GM23338 (cell line): Measurements from ENCODE around the gene NOX5.
"Not testable (repeated sequence)": the region's sequence is repeated elsewhere in the genome, so short reads cannot be mapped to it uniquely, and the experiment has no call there.

Source experiments
- CREB1 ChIP-seq: fragments of 250-450 bp; sonication (Bioruptor Pico); IDR thresholded peaks from 2 replicates; pipeline ENCODE4 v1.5.0; 2020; ENCODE audit warnings: low read depth, mild to moderate bottlenecking, moderate library complexity
- ETS1 ChIP-seq: IDR thresholded peaks from 2 replicates; pipeline ENCODE4 v1.6.1; 2016; ENCODE audit warnings: antibody characterized with exemption
- EZH2 ChIP-seq: fragments of 200-600 bp; sonication (generic); IDR thresholded peaks from one replicate; pipeline ENCODE4 v1.8.0; 2017; ENCODE audit warnings: antibody characterized with exemption, mild to moderate bottlenecking, low read depth; ENCODE audit not compliant: unreplicated experiment
- EZH2phosphoT487 ChIP-seq: fragments of 200-600 bp; sonication (generic); IDR thresholded peaks from one replicate; pipeline ENCODE4 v1.8.1; 2018; ENCODE audit warnings: antibody characterized with exemption; ENCODE audit not compliant: unreplicated experiment
- JUNB ChIP-seq: IDR thresholded peaks from one replicate; pipeline ENCODE4 v1.6.1; 2016; ENCODE audit warnings: antibody characterized with exemption; ENCODE audit not compliant: unreplicated experiment
- NANOG ChIP-seq: IDR thresholded peaks from 2 replicates; pipeline ENCODE4 v1.6.1; 2016; ENCODE audit warnings: antibody characterized with exemption, borderline replicate concordance
- POLR2AphosphoS5 ChIP-seq: IDR thresholded peaks from 2 replicates; pipeline ENCODE4 v1.6.1; 2016; ENCODE audit warnings: antibody characterized with exemption, low read depth
- REST ChIP-seq: IDR thresholded peaks from one replicate; pipeline ENCODE4 v1.6.1; 2018; ENCODE audit warnings: antibody characterized with exemption; ENCODE audit not compliant: unreplicated experiment
- STAT1 ChIP-seq: IDR thresholded peaks from one replicate; pipeline ENCODE4 v1.6.1; 2016; ENCODE audit warnings: antibody characterized with exemption; ENCODE audit not compliant: unreplicated experiment
- ZNF114 ChIP-seq: fragments of 250-450 bp; sonication (Bioruptor Pico); IDR thresholded peaks from 2 replicates; pipeline ENCODE4 v1.5.0; 2020; ENCODE audit warnings: mild to moderate bottlenecking, moderate library complexity
- ZNF331 ChIP-seq: fragments of 250-450 bp; sonication (Bioruptor Pico); IDR thresholded peaks from 2 replicates; pipeline ENCODE4 v1.5.0; 2020; ENCODE audit warnings: low read depth, mild to moderate bottlenecking, moderate library complexity
- ZNF462 ChIP-seq: fragments of 250-450 bp; sonication (Bioruptor Pico); IDR thresholded peaks from 2 replicates; pipeline ENCODE4 v1.5.0; 2020; ENCODE audit warnings: mild to moderate bottlenecking, moderate library complexity
- TF ChIP-seq, protein P1 (sequence below), 2 experiments: fragments of 200-600 bp in 1 of 2; sonication (generic) in 1 of 2; conservative IDR thresholded peaks; 2 replicates each; pipeline versions ENCODE4 v1.5.1 to v1.6.1; 2016 to 2017; ENCODE audit warnings: antibody characterized with exemption in 2 of 2, low read depth in 2 of 2, mild to moderate bottlenecking in 2 of 2, moderate library complexity in 1 of 2

DNA sequence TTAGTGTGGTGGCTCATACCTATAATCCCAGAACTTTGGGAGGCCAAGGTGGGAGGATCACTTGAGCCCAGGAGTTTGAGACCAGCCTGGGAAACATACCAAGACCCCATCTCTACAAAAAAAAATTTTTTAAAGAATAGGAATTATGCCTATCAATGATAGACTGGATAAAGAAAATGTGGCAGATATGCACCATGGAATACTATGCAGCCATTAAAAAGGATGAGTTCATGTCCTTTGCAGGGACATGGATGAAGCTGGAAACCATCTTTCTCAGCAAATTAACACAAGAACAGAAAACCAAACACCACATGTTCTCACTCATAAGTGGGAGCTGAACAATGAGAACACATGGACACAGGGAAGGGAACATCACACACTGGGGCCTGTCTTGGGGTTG is 54.8 kb downstream of the NOX5 start:
- not testable (repeated sequence) for TF ChIP-seq EZH2phosphoT487; NANOG; CREB1 (CRISPR knock-in tag); EZH2; POLR2AphosphoS5; ETS1; JUNB; REST; ZNF331 (CRISPR knock-in tag); ZNF114 (CRISPR knock-in tag); ZNF462 (CRISPR knock-in tag); STAT1
- TF ChIP-seq, protein P1, sequence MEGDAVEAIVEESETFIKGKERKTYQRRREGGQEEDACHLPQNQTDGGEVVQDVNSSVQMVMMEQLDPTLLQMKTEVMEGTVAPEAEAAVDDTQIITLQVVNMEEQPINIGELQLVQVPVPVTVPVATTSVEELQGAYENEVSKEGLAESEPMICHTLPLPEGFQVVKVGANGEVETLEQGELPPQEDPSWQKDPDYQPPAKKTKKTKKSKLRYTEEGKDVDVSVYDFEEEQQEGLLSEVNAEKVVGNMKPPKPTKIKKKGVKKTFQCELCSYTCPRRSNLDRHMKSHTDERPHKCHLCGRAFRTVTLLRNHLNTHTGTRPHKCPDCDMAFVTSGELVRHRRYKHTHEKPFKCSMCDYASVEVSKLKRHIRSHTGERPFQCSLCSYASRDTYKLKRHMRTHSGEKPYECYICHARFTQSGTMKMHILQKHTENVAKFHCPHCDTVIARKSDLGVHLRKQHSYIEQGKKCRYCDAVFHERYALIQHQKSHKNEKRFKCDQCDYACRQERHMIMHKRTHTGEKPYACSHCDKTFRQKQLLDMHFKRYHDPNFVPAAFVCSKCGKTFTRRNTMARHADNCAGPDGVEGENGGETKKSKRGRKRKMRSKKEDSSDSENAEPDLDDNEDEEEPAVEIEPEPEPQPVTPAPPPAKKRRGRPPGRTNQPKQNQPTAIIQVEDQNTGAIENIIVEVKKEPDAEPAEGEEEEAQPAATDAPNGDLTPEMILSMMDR (conservative IDR thresholded peaks at IDR 0.05; ENCODE audit: low read depth in 2 of 2) = not testable (repeated sequence)
